Caco-2 (cell line): Measurements from ENCODE around the gene FAU. TPM values are rescaled to one million over a fixed set of nuclear protein-coding genes. Genes with fewer than 3 reads are reported as not detected.

Experiments used
- BruUV-seq: library from RNA; stranded (reverse); fragments of 400-500 nt; replicated peaks from 2 replicates; lab custom pipeline; 2021; lab: Mats Ljungman, UMichigan
- CTCF ChIA-PET: fragments of 300-600 bp; sonication (Branson Sonifier 250); formaldehyde crosslinking; loops from one replicate; lab custom pipeline; 2022; ENCODE audit warnings: antibody characterized with exemption; lab: Charles Lee
- POLR2A ChIA-PET: fragments of 300-600 bp; sonication (Branson Sonifier 250); formaldehyde crosslinking; loops from one replicate; lab custom pipeline; 2022; ENCODE audit warnings: antibody characterized with exemption; lab: Charles Lee
- DNase-seq, 2 experiments: peaks; one replicate each; pipeline versions ENCODE4 v3.0.0 to v3.0.0-alpha.2; 2020 to 2022
- H3K27me3 ChIP-seq: replicated peaks from 2 replicates; pipeline ENCODE4 v1.6.0; 2011; ENCODE audit warnings: low read length; ENCODE audit not compliant: control insufficient read depth, insufficient read depth
- H3K36me3 ChIP-seq: 2 replicates; pipeline ENCODE4 v1.5.1; 2011; ENCODE audit warnings: low read length; ENCODE audit not compliant: control insufficient read depth, insufficient read depth
- H3K4me1 ChIP-seq: fragments of 250-450 bp; sonication (Bioruptor Pico); 2 replicates; pipeline ENCODE4 v1.5.1; 2020; ENCODE audit warnings: mild to moderate bottlenecking
- H3K4me3 ChIP-seq: 2 replicates; pipeline ENCODE4 v1.5.1; 2011; ENCODE audit warnings: low read depth, mild to moderate bottlenecking, control low read depth, low read length
- H3K9me3 ChIP-seq: fragments of 250-450 bp; sonication (Bioruptor Pico); 2 replicates; pipeline ENCODE4 v1.5.1; 2020; ENCODE audit warnings: mild to moderate bottlenecking, moderate library complexity
- H3K27ac Mint-ChIP-seq: one replicate; pipeline ENCODE4 v1.8.0; 2022; ENCODE audit warnings: mixed read lengths; ENCODE audit not compliant: unreplicated experiment
- H3K27me3 Mint-ChIP-seq: one replicate; pipeline ENCODE4 v1.8.0; 2022; ENCODE audit warnings: mixed read lengths; ENCODE audit not compliant: insufficient read depth, unreplicated experiment
- H3K36me3 Mint-ChIP-seq: one replicate; pipeline ENCODE4 v1.8.0; 2022; ENCODE audit warnings: mild to moderate bottlenecking, mixed read lengths; ENCODE audit not compliant: insufficient read depth, unreplicated experiment
- H3K4me1 Mint-ChIP-seq: one replicate; pipeline ENCODE4 v1.8.0; 2022; ENCODE audit warnings: low read depth, mixed read lengths; ENCODE audit not compliant: unreplicated experiment
- H3K4me3 Mint-ChIP-seq: one replicate; pipeline ENCODE4 v1.8.0; 2022; ENCODE audit warnings: mild to moderate bottlenecking, moderate library complexity, mixed read lengths; ENCODE audit not compliant: unreplicated experiment
- H3K9me3 Mint-ChIP-seq: one replicate; pipeline ENCODE4 v1.8.0; 2022; ENCODE audit warnings: mixed read lengths; ENCODE audit not compliant: unreplicated experiment
- intact Hi-C: fragments of 100-400 bp; cut with micrococcal nuclease; formaldehyde crosslinking; loops from one replicate; pipeline ENCODE4 v1.10.0; 2022; ENCODE audit not compliant: unreplicated experiment
- total RNA-seq: library from RNA; stranded (reverse); gene quantifications from 2 replicates; pipeline ENCODE4 v1.2.3, GENCODE V29; 2022
- TF ChIP-seq, protein P1 (sequence below), 2 experiments: fragments of 200-600 bp in 1 of 2; IDR thresholded peaks; 1 replicate in 1 of 2; 2 replicates in 1 of 2; pipeline versions ENCODE4 v1.5.1 to v1.8.0; 2011 to 2022; ENCODE audit warnings: antibody characterized with exemption in 1 of 2, control low read depth in 1 of 2, inconsistent platforms in 1 of 2, low read depth in 1 of 2, low read length in 1 of 2, mild to moderate bottlenecking in 1 of 2, moderate library complexity in 1 of 2; ENCODE audit not compliant: insufficient read depth in 1 of 2, severe bottlenecking in 1 of 2, unreplicated experiment in 1 of 2

FAU gene
- total RNA-seq, 1 experiment from 2014 or later: 918 TPM

DNA sequence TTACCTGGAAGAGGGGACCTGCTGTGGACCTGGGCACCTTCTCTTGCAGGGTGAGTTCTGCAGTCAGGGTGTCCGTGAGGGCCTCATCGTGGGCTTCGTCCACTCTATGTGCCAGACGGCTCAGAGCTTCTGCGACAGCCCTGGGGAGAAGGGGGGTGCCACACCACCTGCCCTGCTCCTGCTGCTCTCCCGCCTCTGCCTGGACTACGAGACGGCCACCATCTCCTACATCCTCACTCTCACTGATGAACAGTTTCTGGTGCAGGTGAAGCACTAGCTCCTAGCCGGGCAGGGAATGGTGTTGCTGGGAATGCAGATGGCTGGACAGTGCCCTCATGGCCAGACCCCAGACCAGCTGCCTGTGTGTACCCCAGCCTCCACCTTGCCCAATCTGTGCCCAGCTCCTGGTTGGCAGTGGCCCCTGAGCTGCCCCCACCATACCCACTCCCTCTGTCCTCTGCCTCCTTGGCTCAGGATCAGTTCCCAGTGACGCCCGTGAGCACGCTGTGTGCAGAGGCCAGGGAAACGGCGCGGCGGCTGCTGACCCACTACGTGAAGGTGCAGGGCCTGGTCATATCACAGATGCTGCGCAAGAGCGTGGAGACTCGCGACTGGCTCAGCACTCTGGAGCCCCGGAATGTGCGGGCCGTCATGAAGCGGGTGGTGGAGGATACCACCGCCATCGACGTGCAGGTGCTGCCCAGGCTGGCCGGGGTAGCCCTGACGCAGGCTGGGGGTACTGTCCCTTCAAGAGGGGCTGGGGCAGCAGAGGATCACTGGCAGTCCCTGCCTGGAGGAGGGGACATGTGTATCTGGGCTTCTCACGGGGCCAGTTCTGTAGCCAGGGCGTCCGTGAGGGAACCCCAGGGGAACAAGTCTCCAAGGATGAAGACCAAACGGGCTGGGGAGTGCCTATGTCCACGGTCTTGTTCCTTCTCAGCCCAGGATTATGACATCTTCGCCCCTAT lies 12.4 kb downstream of the FAU start:
- intact Hi-C loops: loop anchor here (1.0 to 10.0 kb wide), 3 partner anchors 13 to 335 kb away; partner anchors contain the start of genes CAPN1, SF1 and VPS51

DNA sequence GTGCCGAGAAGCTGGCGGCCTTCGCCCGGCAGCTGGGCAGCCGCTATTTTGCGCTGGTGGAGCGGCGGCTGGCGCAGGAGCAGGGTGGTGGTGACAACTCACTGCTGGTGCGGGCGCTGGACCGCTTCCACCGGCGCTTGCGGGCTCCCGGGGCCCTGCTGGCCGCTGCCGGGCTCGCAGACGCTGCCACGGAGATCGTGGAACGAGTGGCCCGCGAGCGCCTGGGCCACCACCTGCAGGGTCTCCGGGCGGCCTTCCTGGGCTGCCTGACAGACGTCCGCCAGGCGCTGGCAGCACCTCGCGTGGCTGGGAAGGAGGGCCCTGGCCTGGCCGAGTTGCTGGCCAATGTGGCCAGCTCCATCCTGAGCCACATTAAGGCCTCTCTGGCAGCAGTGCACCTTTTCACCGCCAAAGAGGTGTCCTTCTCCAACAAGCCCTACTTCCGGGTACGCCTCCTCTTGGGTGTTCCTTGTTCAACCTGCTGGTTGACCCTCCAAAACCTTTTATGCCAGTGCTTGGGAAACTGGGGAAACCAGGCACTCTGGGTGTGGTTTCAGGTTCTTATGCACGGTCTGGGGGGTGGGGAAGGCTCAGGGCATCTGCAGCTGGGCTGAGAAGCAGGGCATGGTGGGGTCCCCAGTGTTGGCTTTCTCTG lies 13.3 kb downstream of the FAU start:
- DNase-seq: no peak
- H3K9me3 Mint-ChIP-seq: no peaks in the 10 kb centered on the region
- no TSS peak for BruUV-seq
- H3K36me3 Mint-ChIP-seq: peaks cover 63% of the 10 kb centered on the region
- Histone ChIP-seq H3K36me3 (no peaks in the 10 kb centered on the region), H3K4me1 (peaks cover 18% of the 10 kb centered on the region), H3K27me3 (no peaks in the 10 kb centered on the region), H3K4me3 (no peak overlapping the region), H3K9me3 (no peaks in the 10 kb centered on the region)
- intact Hi-C loops: no loop called here
- ChIA-PET CTCF (no interaction called here), POLR2A (no interaction called here)
- no peaks in the 10 kb centered on the region for H3K27me3 Mint-ChIP-seq
- H3K4me3 Mint-ChIP-seq: no peak overlapping the region
- TF ChIP-seq, protein P1, sequence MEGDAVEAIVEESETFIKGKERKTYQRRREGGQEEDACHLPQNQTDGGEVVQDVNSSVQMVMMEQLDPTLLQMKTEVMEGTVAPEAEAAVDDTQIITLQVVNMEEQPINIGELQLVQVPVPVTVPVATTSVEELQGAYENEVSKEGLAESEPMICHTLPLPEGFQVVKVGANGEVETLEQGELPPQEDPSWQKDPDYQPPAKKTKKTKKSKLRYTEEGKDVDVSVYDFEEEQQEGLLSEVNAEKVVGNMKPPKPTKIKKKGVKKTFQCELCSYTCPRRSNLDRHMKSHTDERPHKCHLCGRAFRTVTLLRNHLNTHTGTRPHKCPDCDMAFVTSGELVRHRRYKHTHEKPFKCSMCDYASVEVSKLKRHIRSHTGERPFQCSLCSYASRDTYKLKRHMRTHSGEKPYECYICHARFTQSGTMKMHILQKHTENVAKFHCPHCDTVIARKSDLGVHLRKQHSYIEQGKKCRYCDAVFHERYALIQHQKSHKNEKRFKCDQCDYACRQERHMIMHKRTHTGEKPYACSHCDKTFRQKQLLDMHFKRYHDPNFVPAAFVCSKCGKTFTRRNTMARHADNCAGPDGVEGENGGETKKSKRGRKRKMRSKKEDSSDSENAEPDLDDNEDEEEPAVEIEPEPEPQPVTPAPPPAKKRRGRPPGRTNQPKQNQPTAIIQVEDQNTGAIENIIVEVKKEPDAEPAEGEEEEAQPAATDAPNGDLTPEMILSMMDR (IDR thresholded peaks at IDR 0.05; ENCODE audit: insufficient read depth in 1 of 2, low read depth in 1 of 2, low read length in 1 of 2, severe bottlenecking in 1 of 2, unreplicated experiment in 1 of 2): no peak
- no peak overlapping the region for H3K27ac Mint-ChIP-seq
- peaks cover 5% of the 10 kb centered on the region for H3K4me1 Mint-ChIP-seq

More for the DNA sequence above, 12.4 kb downstream of the FAU start:
- CTCF ChIA-PET: interaction anchor here (0.6 to 1.7 kb wide), 9 partner anchors 10 to 805 kb away, joined by 3 to 9 read pairs (median 5); partner anchors contain the start of genes CAPN1, FAU, MRPL49 and SF1
- Histone ChIP-seq H3K27me3 (no peaks in the 10 kb centered on the region), H3K4me3 (no peak overlapping the region), H3K4me1 (peaks cover 21% of the 10 kb centered on the region), H3K9me3 (no peaks in the 10 kb centered on the region), H3K36me3 (no peaks in the 10 kb centered on the region)
- peaks cover 62% of the 10 kb centered on the region for H3K36me3 Mint-ChIP-seq
- TF ChIP-seq, protein P1 (IDR thresholded peaks at IDR 0.05; ENCODE audit: insufficient read depth in 1 of 2, low read depth in 1 of 2, low read length in 1 of 2, severe bottlenecking in 1 of 2, unreplicated experiment in 1 of 2): no peak
- H3K27me3 Mint-ChIP-seq: no peaks in the 10 kb centered on the region
- H3K4me1 Mint-ChIP-seq: peaks cover 6% of the 10 kb centered on the region
- no peaks in the 10 kb centered on the region for H3K9me3 Mint-ChIP-seq
- POLR2A ChIA-PET: interaction anchor here (2.3 kb wide), 1 partner anchor 12 kb away, joined by 37 read pairs; the partner anchor contains the start of genes FAU and MRPL49
- DNase-seq: no peak
- BruUV-seq: no TSS peak
- H3K4me3 Mint-ChIP-seq: no peak overlapping the region
- no peak overlapping the region for H3K27ac Mint-ChIP-seq
